GM12878 (cell line): ENCODE measurements around the gene MUSTN1. TPM values are rescaled to one million over a fixed set of nuclear protein-coding genes. Genes with fewer than 3 reads are reported as not detected.

ENCODE experiments used
- ATAC-seq: fragments of 200-7000 bp; cut with Tn5 transposase; 3 replicates; pipeline ENCODE4 v1.9.1; 2020; ENCODE audit warnings: mild to moderate bottlenecking, moderate library complexity
- BruUV-seq: library from RNA; stranded (reverse); fragments of 400-500 nt; replicated peaks from 2 replicates; lab custom pipeline; 2021; lab: Mats Ljungman, UMichigan
- CTCF ChIA-PET: fragments of 300-600 bp; sonication (Branson Sonifier 250); formaldehyde crosslinking; extraction: SDS; loops from one replicate; lab custom pipeline; 2021; ENCODE audit warnings: inconsistent platforms; lab: Yijun Ruan, JAX
- POLR2A ChIA-PET: fragments of 350-600 bp; formaldehyde crosslinking; extraction: SDS; loops from one replicate; lab custom pipeline; 2021; ENCODE audit warnings: inconsistent platforms; lab: Charles Lee
- RAD21 ChIA-PET: fragments of 300-600 bp; sonication (Branson Sonifier 250); formaldehyde crosslinking; loops from one replicate; lab custom pipeline; 2023; ENCODE audit warnings: antibody characterized with exemption; ENCODE audit not compliant: unreplicated experiment; lab: Charles Lee
- SMC1A ChIA-PET: fragments of 300-600 bp; sonication (Branson Sonifier 250); formaldehyde crosslinking; loops from one replicate; lab custom pipeline; 2023; ENCODE audit not compliant: unreplicated experiment, uncharacterized antibody; lab: Charles Lee
- DNase-seq: peaks from one replicate; pipeline ENCODE4 v3.0.0-alpha.2; 2011; ENCODE audit warnings: low read depth, low spot score
- FAIRE-seq: peaks from 3 replicates; lab custom pipeline; 2011; peaks lifted over from hg19 to GRCh38; lab: Jason Lieb, UNC
- H2AFZ ChIP-seq: 2 replicates; pipeline ENCODE4 v1.6.0; 2011; ENCODE audit warnings: low read depth, low read length, control low read depth; ENCODE audit not compliant: control insufficient read depth
- H3K27ac ChIP-seq: 2 replicates; pipeline ENCODE4 v1.5.1; 2011; ENCODE audit warnings: control low read depth; ENCODE audit not compliant: control insufficient read depth, insufficient read depth
- H3K27me3 ChIP-seq, 2 experiments: replicated peaks in 1 of 2; 2 replicates each; pipeline versions ENCODE4 v1.6.0 to v1.6.1; 2011; ENCODE audit warnings: low read length in 1 of 2; ENCODE audit not compliant: control insufficient read depth in 2 of 2, insufficient read depth in 2 of 2
- H3K36me3 ChIP-seq, 2 experiments: 2 replicates each; pipeline ENCODE4 v1.5.1; 2011; ENCODE audit warnings: low read length in 1 of 2; ENCODE audit not compliant: control insufficient read depth in 2 of 2, insufficient read depth in 2 of 2
- H3K4me1 ChIP-seq: 2 replicates; pipeline ENCODE4 v1.6.1; 2011; ENCODE audit warnings: mild to moderate bottlenecking, low read length, moderate library complexity, mixed read lengths; ENCODE audit not compliant: control insufficient read depth, insufficient read depth
- H3K4me2 ChIP-seq: 2 replicates; pipeline ENCODE4 v1.6.0; 2011; ENCODE audit warnings: control low read depth; ENCODE audit not compliant: control insufficient read depth, insufficient read depth
- H3K4me3 ChIP-seq: fragments of 200-600 bp; sonication (generic); 2 replicates; pipeline ENCODE4 v1.5.1; 2016
- H3K79me2 ChIP-seq: 2 replicates; pipeline ENCODE4 v1.6.0; 2011; ENCODE audit warnings: low read length; ENCODE audit not compliant: control insufficient read depth, insufficient read depth
- H3K9ac ChIP-seq: 2 replicates; pipeline ENCODE4 v1.8.0; 2011; ENCODE audit warnings: low read length, control low read depth, mixed read lengths; ENCODE audit not compliant: control insufficient read depth, insufficient read depth
- H3K9me3 ChIP-seq: replicated peaks from 3 replicates; pipeline ENCODE4 v1.5.1; 2011; ENCODE audit warnings: mild to moderate bottlenecking, low read length; ENCODE audit not compliant: control insufficient read depth, insufficient read depth
- H4K20me1 ChIP-seq: 2 replicates; pipeline ENCODE4 v1.6.0; 2011; ENCODE audit not compliant: control insufficient read depth, insufficient read depth
- BHLHE40 ChIP-seq, 2 experiments: fragments of 450-650 bp in 1 of 2; IDR thresholded peaks; 2 replicates each; pipeline ENCODE4 v1.6.1; 2011 to 2017; ENCODE audit warnings: low read depth in 2 of 2, borderline replicate concordance in 1 of 2, improper control_type of control experiment in 1 of 2, low read length in 1 of 2, mild to moderate bottlenecking in 1 of 2
- BRCA1 ChIP-seq: IDR thresholded peaks from 2 replicates; pipeline ENCODE4 v1.6.1; 2011; ENCODE audit warnings: low read depth, low read length, improper control_type of control experiment
- EGR1 ChIP-seq, 2 experiments: IDR thresholded peaks; 1 replicate in 1 of 2; 2 replicates in 1 of 2; pipeline ENCODE4 v1.6.1; 2011 to 2012; ENCODE audit warnings: low read depth in 2 of 2, low read length in 2 of 2, borderline replicate concordance in 1 of 2, mild to moderate bottlenecking in 1 of 2, moderate library complexity in 1 of 2
- EP300 ChIP-seq, 2 experiments: fragments of 150-350 bp in 1 of 2; IDR thresholded peaks; 2 replicates each; pipeline ENCODE4 v1.6.1; 2011 to 2012; ENCODE audit warnings: low read depth in 2 of 2, low read length in 2 of 2, borderline replicate concordance in 1 of 2, improper control_type of control experiment in 1 of 2, inconsistent platforms in 1 of 2; ENCODE audit not compliant: control insufficient read depth in 1 of 2
- JUNB ChIP-seq: IDR thresholded peaks from 2 replicates; pipeline ENCODE4 v1.6.1; 2016; ENCODE audit warnings: antibody characterized with exemption, mild to moderate bottlenecking
- MLLT1 ChIP-seq: fragments of 450-650 bp; IDR thresholded peaks from 2 replicates; pipeline ENCODE4 v1.6.1; 2016; ENCODE audit warnings: mild to moderate bottlenecking
- NR2C1 ChIP-seq: fragments of 450-650 bp; IDR thresholded peaks from 2 replicates; pipeline ENCODE4 v1.6.1; 2017; ENCODE audit warnings: antibody characterized with exemption, mild to moderate bottlenecking, moderate library complexity
- PAX5 ChIP-seq: IDR thresholded peaks from 2 replicates; pipeline ENCODE4 v1.6.1; 2011; ENCODE audit warnings: low read depth, low read length, borderline replicate concordance
- SIX5 ChIP-seq: IDR thresholded peaks from 2 replicates; pipeline ENCODE4 v1.6.1; 2011; ENCODE audit warnings: mild to moderate bottlenecking, low read depth, low read length, moderate library complexity; ENCODE audit not compliant: severe bottlenecking
- SMAD5 ChIP-seq: IDR thresholded peaks from 2 replicates; pipeline ENCODE4 v1.6.1; 2016; ENCODE audit warnings: antibody characterized with exemption, low read depth
- SMARCA5 ChIP-seq: fragments of 450-650 bp; IDR thresholded peaks from 2 replicates; pipeline ENCODE4 v1.6.1; 2017; ENCODE audit warnings: mild to moderate bottlenecking
- TCF12 ChIP-seq: IDR thresholded peaks from 2 replicates; pipeline ENCODE4 v1.6.1; 2011; ENCODE audit warnings: low read depth, mild to moderate bottlenecking, low read length
- ZBTB4 ChIP-seq: fragments of 450-650 bp; formaldehyde crosslinking; IDR thresholded peaks from 2 replicates; pipeline ENCODE4 v1.4.0; 2022; ENCODE audit warnings: mild to moderate bottlenecking, moderate library complexity
- ZBTB40 ChIP-seq: fragments of 450-650 bp; IDR thresholded peaks from 2 replicates; pipeline ENCODE4 v1.6.1; 2016; ENCODE audit warnings: mild to moderate bottlenecking, moderate library complexity, borderline replicate concordance
- ZNF217 ChIP-seq: fragments of 450-650 bp; IDR thresholded peaks from 2 replicates; pipeline ENCODE4 v1.6.1; 2017; ENCODE audit warnings: antibody characterized with exemption, mild to moderate bottlenecking
- WGBS: methylation state at CpG from one replicate; pipeline ENCODE4 v1.1.6; 2016; ENCODE audit warnings: low lambda C conversion rate; ENCODE audit not compliant: insufficient replicate concordance, insufficient coverage; ENCODE audit errors: missing lambda C conversion rate; 5-methylcytosine and 5-hydroxymethylcytosine counted together
- in situ Hi-C: fragments of 300-500 bp; cut with MboI; formaldehyde crosslinking; loops from 9 replicates; pipeline ENCODE4 v1.14.3; 2018; ENCODE audit warnings: mixed read lengths
- intact Hi-C: fragments of 100-400 bp; cut with micrococcal nuclease; formaldehyde crosslinking; loops from one replicate; pipeline ENCODE4 v1.14.2; 2022; ENCODE audit not compliant: unreplicated experiment
- polyA plus RNA-seq, 11 experiments: library from polyadenylated mRNA; depleted of rRNA in 4 of 11; unstranded in 6 of 11; stranded (reverse) in 5 of 11; fragments of >200 nt; fragmentation: Nextera tagmentation in 4 of 11; fragmentation: Illumina TruSeq in 1 of 11; extraction: Ambion mirVana in 4 of 11; extraction: Trizol in 1 of 11; gene quantifications; 1 replicate in 1 of 11; 2 replicates in 10 of 11; pipeline versions ENCODE4 v1.2.1 to v1.2.3, GENCODE V29; 2011 to 2016; ENCODE audit warnings: inconsistent platforms in 2 of 11, missing spikeins in 2 of 11, low read depth in 1 of 11
- total RNA-seq, 4 experiments: library from RNA; depleted of rRNA in 3 of 4; stranded (reverse); fragments of >200 nt in 3 of 4; fragmentation: Illumina TruSeq in 1 of 4; extraction: Trizol in 1 of 4; gene quantifications; 2 replicates each; pipeline versions ENCODE4 v1.2.1 to v1.2.3, GENCODE V29; 2013 to 2021

The MUSTN1 gene
- total and polyA plus RNA-seq, 10 of the 15 experiments (the other 5 are each of a cell fraction or from before 2014, with no cell fraction given): 0.35 to 4.5 (median 1.2) TPM; not detected in 2

- BruUV-seq: no TSS peak
- no peak overlapping the region for H3K27ac ChIP-seq
- CTCF ChIA-PET: no interaction called here
- in situ Hi-C loops (no loop called here), intact Hi-C loops (no loop called here)
- DNase-seq (no peak), ATAC-seq (no peak), FAIRE-seq (no peak)
- no peak overlapping the region for H2AFZ ChIP-seq
- no peak overlapping the region for H3K4me3 ChIP-seq
- POLR2A ChIA-PET: no interaction called here
- no peaks in the 10 kb centered on the region for H3K4me1 ChIP-seq
- no peaks in the 10 kb centered on the region for H4K20me1 ChIP-seq
- no peak for TF ChIP-seq MLLT1
- TF ChIP-seq PAX5: no peak
- no peak for TF ChIP-seq ZBTB4
- TF ChIP-seq EP300 (IDR thresholded peaks at IDR 0.05; ENCODE audit: borderline replicate concordance in 1 of 2, control insufficient read depth in 1 of 2, low read depth in 2 of 2, low read length in 2 of 2): no peak
- no peak for TF ChIP-seq JUNB
- TF ChIP-seq ZNF217: no peak
- TF ChIP-seq EGR1 (IDR thresholded peaks at IDR 0.05; ENCODE audit: borderline replicate concordance in 1 of 2, low read depth in 2 of 2, low read length in 2 of 2): no peak
- TF ChIP-seq BRCA1: no peak
- TF ChIP-seq SMAD5: no peak
- TF ChIP-seq SMARCA5: no peak
- TF ChIP-seq SIX5: no peak
- TF ChIP-seq ZBTB40: no peak
- no peak for TF ChIP-seq NR2C1
- no peak for TF ChIP-seq TCF12
- TF ChIP-seq BHLHE40 (IDR thresholded peaks at IDR 0.05; ENCODE audit: borderline replicate concordance in 1 of 2, low read depth in 2 of 2, low read length in 1 of 2): no peak
- SMC1A ChIA-PET: no interaction called here
- H3K9me3 ChIP-seq: no peaks in the 10 kb centered on the region
- no peak overlapping the region for H3K9ac ChIP-seq
- RAD21 ChIA-PET: no interaction called here
- H3K79me2 ChIP-seq: no peaks in the 10 kb centered on the region
- H3K4me2 ChIP-seq: no peak overlapping the region
- no peaks in the 10 kb centered on the region for H3K27me3 ChIP-seq
- H3K36me3 ChIP-seq: peaks cover 0 to 2% of the 10 kb centered on the region in 2 experiments; a peak in 2 of 4 replicates
- WGBS: 91% methylated on average over 14 of the region's 14 CpGs
Measured at GRCh38 chr3:52833202-52833601, 1.6 kb downstream of the MUSTN1 start.
